HG03457 (cell line): ENCODE results near the gene RNASET2.
"Not testable (repeated sequence)": the region's sequence is repeated elsewhere in the genome, so short reads cannot be mapped to it uniquely, and the experiment has no call there.

ENCODE experiments used
- ATAC-seq: cut with Tn5 transposase; IDR thresholded peaks from one replicate; pipeline ENCODE4 v1.9.1; 2021; ENCODE audit warnings: moderate number of reproducible peaks; ENCODE audit not compliant: unreplicated experiment

The RNASET2 gene

DNA sequence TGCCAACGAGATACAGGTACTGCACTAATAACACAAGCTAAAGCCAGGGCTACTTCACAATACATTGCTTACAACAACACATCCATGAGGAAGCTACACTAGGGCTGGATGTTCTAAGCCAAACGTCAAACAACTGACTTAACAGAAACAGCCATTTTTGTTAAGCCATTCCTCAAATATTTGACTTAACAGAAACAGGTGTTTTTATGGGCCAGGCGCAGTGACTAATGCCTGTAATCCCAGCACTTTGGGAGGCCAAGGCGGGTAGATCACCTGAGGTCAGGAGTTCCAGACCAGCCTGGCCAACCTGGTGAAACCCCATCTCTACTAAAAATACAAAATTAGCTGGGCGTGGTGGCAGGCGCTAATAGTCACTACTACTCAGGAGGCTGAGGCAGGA is 7.6 kb downstream of the RNASET2 start:
- ATAC-seq = not testable (repeated sequence)

DNA sequence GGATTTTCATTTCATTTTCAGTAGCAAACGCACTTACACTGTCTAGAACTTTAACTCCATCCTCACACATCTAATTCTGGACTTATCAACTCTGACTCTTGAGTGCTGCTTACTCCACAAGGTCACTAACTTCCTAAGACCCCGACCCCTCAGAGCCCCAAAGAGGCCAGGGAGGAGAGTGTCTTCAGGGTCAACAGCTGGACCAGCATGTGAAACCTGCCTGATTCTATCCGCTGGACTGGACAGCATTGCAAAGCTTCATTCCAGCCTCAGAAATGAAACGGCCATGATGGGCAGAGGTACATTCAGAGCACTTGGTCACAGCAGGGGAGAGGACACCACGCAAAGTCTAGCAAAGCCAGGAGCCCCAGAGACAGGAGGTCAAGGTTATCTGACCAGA is 9.1 kb downstream of the RNASET2 start:
- ATAC-seq = no peak

DNA sequence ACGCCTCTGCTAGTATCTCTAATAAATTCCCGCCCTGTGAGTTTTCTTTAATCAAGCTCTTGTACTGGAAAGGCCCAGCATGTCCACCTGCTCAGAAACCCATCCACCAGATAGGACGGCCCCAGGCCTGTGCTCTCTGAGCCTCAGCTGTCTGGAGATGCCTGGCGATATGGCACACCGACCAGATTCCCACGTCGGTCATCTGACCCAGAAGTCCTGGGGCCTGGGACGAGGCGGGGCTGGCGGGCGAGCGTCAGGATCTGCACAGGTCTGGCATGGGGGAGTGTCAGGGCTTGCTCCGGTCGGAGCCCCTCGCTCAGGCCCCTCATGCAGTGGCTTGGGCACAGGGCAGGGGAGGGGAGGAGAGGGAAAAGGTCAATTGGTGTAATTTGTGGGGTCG is 10.2 kb downstream of the RNASET2 start:
- ATAC-seq = no peak

DNA sequence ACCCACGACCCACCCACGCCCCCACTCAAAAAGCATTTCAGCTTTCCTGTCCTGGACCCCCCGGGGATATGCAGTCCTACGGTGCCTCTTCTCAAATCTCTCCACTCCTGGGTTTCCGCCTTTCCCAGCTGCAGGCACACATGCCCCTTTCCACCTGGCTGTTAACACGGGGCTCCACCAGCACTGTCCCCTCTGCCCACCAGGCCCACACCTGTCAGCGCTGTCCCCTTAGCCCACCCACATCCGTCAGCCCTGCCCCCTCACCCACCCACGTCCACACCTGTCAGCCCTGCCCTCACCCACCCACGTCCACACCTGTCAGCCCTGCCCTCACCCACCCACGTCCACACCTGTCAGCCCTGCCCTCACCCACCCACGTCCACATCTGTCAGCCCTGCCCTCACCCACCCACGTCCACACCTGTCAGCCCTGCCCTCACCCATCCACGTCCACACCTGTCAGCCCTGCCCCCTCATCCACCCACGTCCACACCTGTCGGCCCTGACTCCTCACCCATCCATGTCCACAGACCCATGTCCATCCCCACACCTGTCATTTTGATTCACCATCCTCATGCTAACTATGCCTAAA is 11.6 kb downstream of the RNASET2 start:
- ATAC-seq = no peak

DNA sequence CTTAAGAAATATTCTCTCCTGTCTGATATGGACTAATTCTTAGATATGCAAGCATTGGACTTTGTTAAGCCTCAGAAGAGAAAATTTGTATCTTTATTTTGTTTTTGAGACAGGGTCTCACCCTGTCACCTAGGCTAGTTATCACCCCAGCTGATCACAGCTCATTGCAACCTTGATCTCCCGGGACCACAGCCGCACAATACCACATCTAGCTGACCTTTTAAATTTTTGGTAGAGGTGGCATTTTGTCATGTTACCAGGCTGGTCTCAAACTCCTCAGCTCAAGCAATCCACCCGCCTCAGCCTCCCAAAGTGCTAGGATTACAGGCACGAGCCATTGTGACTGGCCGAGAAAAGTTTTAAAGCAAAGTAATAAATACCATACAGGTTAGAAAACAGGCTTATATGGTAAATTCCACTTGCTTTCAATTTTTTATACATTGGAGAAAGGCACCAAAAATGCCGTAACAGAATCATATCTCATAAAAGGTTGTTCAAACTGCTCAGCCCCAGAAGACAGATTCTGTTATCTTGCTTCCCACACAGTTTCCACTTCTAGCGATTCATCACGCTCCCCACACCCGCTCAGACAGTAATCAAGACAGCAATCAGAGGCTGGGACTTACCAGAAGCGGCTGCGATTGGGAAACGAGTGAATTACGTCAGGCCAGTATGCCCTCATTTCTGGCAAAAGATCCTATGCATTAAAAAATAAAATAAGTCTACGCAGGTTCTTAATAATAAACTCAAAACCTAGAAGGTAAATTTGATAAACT is 13.8 kb downstream of the RNASET2 start:
- ATAC-seq = no peak

DNA sequence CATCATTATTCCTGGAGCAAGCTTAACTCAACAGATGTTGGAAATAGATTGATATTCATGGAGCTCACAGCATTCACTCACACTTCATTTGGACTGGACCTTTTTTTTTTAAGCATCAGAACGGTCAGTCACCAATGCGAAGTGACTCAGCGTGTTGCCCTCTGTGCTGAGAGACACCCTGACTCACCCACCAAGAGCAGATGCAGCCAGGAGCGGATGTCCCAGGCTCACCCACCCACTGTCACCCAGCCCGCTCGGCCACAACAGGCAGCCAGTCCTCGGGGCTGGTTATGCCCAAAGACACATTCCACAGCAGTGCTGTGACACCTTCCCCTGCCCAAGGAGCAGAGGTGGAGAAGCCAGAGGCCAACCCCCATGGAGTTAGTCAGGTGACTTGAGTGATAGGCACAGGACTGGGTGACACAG is 15.7 kb downstream of the RNASET2 start:
- ATAC-seq = no peak

DNA sequence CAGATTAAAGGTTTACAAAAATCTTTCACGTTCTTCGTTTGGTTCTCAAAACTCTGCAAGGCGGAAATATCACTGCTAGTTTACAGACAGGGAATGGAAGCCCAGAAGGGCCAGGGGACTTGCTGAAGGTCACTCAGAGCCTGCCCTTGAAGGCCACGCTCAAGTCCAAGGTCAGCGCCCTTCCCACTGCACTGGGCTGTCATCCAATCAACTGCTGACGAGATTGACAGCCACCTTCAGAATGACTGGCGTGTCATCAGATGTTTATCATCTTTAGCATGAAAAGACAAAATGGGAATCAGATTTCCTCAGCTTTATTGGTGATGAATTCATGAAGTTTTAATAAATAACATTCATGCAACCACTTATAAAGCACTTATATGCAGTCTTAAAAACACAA is 16.5 kb downstream of the RNASET2 start:
- ATAC-seq = no peak

DNA sequence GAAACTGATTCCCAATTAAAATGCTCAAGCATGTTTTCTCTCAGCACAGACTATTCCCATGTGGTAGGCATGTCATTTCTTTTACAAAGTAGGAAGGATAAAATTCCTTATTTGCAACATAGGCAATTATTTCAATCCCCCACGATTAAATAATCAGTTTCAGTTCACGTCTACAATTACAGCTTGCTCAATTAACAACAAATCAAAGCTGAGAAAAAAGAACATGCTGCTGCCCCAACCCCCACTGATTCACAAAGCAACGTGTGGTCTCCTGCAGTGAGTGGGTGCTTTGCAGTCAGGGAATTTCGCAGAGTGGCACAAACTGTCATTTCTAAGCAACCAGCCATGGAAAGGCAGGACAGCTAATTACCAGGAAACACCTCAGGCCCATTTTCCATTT is 17.0 kb downstream of the RNASET2 start:
- ATAC-seq = no peak

DNA sequence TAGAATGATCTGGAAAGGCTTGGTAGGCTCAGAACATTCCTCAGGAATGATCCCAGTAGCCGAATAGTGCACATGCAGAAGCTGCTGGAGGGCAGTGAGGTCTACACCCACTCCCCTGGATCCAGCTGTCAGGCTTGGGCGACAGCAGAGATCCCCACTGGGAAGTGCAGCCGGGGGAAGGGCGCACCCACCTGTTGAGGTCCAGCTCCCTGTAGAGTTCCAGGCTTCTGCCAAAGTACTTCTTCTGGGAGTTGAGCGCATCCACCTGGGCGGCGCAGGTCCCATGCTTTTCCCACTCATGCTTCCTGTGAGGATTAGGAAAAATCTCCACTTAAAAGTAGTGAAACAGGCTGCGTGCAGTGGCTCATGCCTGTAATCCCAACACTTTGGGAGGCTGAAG is 17.6 kb downstream of the RNASET2 start:
- ATAC-seq = no peak

DNA sequence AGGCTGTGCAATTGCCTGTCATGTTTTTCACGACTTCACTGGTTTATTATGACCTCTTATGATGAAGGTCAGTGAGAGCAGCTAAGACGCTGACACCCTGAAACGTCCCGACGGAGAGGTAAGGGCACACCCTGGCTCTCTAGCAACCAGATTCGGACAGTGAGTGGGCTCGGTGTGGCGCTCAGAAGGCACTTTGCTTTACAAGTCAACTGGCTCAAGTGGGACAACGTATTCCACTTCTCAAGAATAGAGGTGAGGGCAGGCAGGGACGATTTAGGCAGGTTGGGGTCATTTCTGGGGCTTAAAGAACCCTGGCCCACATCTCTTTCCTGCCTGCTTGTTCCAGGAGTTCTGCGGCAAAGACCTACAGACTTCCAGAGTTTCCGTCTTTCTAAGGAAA is 18.2 kb downstream of the RNASET2 start:
- no peak for ATAC-seq

DNA sequence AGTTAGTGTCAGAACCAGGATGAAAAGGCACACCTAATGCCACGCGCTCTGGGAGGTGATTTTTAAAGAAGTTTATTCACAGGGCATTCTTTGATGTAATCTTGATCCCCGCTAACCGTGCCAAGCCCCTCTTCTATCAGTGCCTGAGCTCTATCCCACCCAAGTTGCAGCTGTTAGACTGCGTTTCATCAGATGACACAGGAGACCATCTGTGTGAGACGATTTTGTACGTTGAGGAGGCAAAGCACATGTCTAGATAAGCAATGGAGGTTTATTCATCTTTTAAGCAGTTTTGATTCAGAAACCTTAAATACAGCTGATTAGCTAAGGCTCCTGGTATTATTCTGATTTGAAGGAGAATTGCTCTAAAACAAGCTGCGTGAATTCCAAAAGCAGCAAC is 18.6 kb downstream of the RNASET2 start:
- ATAC-seq = no peak

DNA sequence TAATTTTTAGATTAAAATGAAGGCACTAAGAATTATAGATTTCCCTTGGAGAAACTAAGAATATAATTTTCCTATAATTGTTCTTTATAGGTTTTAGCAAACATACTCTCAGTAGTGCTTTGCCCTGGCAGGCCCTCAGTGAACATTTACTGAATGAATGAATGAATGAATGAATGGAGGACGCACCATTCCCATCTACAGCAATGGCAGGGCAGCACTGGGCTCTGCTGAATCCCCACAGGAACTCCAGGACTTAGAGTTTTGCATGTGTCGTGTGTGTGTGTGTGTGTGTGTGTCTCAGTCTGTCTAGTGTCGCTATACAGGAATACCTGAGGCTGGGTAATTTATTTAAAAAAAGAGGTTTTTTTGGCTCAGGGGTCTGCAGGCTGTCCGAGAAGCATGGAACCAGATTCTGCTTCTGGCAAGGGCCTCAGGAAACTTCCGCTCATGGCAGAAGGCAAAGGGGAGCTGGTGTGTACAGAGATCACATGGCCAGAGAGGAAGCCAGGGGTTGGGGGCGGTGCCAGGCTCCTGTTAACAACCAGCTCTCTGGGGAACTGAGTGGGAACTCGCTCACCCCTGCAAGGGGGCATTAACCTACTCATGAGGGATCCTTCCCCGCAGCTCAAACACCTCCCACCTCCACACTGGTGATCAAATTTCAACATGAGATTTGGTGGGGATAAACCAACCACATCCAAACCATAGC is 20.1 kb downstream of the RNASET2 start:
- ATAC-seq = no peak

DNA sequence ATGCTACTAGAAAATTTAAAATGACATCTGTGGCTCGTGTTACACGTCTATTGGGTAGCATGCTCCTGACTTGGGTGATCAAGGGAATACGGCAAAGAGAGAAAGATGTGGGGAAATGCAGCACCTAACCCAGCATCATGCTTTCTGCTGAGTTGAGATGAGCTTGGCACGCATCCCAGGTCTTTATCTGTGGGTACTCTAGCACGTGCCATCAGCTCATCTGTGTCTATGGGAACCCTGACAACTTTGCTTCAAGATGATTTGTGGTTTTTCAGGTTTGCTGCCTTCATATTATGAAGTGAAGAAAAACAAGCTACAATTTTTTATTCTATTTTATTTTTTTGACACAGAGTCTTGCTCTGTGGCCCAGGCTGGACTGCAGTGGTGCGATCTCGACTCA is 21.0 kb downstream of the RNASET2 start:
- ATAC-seq = no peak

DNA sequence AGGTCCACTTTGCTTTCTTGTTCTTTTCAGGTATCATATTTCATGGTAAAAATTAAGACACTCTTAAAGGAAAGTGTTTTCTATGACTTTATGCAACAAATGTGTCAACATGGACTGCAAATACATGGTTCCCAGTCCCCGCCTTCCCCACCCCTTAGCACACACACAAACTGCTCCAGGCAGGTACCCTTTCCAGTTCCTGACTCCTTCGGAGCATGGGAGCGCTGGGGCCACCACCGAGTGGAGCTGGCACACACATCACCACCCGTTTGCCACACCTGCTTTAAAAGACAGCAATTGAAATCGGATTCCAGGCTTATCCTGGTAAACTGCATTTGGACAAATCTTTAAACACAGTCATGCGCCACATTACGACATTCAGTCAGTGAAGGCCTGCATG is 22.2 kb downstream of the RNASET2 start:
- ATAC-seq = no peak

DNA sequence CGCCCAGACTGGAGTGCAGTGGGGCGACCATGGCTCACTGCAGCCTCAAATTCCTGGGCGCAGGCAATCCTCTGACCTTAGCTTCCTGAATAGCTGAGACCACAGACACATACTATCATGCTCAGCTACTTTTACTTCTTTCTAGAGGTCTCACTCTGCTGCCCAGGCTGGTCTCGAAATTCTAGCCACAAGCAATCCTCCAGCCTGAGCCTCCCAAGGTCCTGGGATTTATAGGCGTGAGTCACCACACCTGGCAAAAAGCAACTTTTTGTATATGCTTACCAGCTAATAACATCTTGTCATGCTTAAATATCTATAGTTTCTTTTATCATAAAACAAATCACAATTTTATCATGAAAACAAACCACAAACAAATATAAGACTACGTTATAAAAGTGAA is 23.0 kb downstream of the RNASET2 start:
- no peak for ATAC-seq

DNA sequence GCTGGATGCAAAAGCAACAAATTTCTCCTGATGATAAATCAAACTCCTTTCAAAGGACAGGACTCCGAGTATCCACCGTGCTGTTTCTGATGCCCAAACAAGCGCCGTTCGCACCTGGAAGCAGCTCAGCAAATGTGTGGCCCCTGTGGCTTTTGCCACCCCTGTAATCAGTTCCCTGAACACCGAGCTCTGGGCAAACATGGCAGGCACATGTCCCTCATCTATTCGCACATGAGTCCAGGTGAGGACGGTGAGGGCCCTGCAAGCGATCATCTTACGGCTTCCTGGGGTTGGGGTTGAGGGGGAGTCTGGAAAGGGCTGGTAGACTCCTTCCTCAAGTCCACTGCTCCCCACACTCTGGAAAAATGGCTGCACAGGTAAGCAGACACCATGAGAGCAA is 23.7 kb downstream of the RNASET2 start:
- no peak for ATAC-seq

DNA sequence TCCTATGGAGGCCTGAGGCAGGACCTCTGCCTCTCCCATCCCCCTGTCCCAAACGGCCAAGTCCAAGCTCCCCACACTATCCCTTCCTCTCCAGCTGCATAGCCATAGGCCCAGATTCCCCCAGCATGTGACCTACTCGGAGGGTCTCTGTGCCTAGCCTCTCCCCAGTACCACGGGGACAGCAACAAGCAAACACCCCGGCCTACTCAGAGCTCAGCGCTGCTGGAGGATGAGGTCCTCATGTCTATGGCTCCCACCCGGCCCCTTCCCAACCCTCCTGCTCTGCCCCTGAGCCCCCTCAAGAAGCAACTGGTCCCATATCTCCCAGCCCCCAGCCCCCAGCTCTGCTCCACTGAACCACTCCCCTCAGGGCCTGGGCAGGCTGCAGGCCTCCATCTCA is 24.2 kb downstream of the RNASET2 start:
- ATAC-seq = no peak

DNA sequence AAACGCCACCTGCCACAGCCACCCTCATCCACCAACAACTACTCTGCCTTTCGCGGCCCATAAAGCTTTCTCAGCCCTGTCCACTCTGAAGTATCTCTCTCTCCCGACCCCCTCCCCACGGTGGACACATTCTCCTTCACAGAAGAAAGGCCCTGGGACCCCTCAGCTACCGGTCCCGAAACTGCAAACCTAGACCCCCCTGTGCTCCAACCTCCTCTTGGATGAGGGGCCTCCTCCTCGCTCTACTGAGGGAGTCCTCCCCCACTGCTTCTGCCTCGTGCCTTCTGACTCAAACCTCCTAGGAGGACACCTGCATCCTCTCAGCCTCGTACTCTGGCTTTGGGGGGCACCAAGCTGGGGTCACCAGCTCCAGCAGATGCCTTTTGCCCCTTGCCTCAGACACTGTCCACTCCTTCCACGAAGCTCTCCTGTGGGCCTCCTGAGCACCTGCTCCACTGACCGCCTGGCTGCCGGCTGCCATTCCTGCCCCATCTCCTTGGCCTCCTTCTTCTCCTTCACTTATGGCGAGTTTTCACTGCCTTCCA is 24.9 kb downstream of the RNASET2 start:
- ATAC-seq = no peak

DNA sequence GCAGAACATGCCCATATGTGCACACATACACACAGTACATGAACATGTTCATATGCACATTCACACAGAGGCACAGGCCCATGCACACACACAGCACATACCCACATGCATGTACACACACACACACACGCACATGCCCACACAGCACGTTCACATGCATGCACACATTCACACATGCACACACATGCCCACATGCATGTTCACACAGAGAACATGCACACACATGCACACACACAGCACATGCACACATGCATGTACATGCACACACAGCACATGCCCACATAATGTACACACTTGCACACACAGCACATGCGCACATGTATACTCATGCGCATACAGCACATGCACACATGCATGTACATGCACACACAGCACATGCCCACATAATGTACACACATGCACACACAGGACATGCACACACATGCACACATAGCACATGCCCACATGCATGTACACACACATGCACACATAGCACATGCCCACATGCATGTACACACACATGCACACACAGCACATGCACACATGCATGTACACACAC is 25.9 kb downstream of the RNASET2 start:
- no peak for ATAC-seq

DNA sequence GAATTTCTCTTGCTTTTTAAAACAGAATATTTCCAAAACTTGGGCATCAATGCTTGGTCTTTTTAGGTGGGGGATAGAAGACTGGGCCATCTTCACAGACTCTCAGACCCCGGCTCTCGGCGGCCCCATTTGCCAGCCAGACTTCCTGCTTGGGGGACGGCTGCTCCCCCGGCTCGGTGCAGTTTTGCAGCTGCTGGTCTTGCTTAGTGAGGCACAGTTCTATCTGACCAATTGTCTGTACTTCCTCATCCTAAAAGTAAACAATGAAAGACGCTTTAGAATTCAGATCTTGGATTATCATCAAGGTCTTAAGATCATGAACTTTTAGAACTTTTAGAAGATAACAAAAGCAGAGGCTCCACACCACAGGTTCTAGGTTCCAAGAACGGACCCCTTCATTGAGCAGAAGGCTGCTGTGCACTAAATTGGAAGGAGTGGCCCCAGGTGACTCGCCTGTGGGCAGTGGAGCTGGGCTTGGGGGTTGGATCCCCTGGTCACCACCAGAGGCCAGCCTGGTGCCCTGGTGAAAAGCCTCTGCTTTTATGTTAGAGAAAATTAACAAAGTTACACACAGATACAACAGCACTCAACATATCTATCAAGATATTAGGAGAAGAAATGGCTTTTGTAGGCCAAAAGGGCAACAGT is 26.7 kb downstream of the RNASET2 start:
- ATAC-seq = no peak
